ENCODE data around the gene FOXP2. TPM values are rescaled to one million over a fixed set of nuclear protein-coding genes. Genes with fewer than 3 reads are reported as not detected.

The FOXP2 gene
- total and polyA plus RNA-seq, 9 donors: 5.0 to 26.5 (median 15.0) TPM

GRCh38 chr7:114631249-114631822, 216.7 kb downstream of the FOXP2 start:
- no peaks in the 10 kb centered on the region for H3K27me3 ChIP-seq
- no peaks in the 10 kb centered on the region for H3K9me3 ChIP-seq
- no peak for TF ChIP-seq POLR2A (IDR thresholded peaks at IDR 0.05)
- no peak for TF ChIP-seq CTCF (IDR thresholded peaks at IDR 0.05)
- no peak for TF ChIP-seq EP300 (IDR thresholded peaks at IDR 0.05)
- intact Hi-C loops (cut with DNase I): no loop called here
- no peaks in the 10 kb centered on the region for H3K36me3 ChIP-seq
- no peak for DNase-seq
- no peaks in the 10 kb centered on the region for H3K4me1 ChIP-seq (ENCODE audit: insufficient read depth)
- H3K27ac ChIP-seq: no peak overlapping the region
- H3K4me3 ChIP-seq: no peak overlapping the region
- WGBS, 3 donors: 63 to 71% (median 68%) methylated on average over 3 of the region's 3 CpGs

- H3K27ac ChIP-seq: no peak overlapping the region
- DNase-seq: no peak
- no peaks in the 10 kb centered on the region for H3K27me3 ChIP-seq
- H3K36me3 ChIP-seq: no peaks in the 10 kb centered on the region
- H3K4me3 ChIP-seq: no peak overlapping the region
- 92 to 98% (median 96%) methylated on average over 1 of the region's 1 CpG for WGBS, 3 donors
- no peaks in the 10 kb centered on the region for H3K4me1 ChIP-seq (ENCODE audit: insufficient read depth)
- intact Hi-C loops (cut with DNase I): no loop called here
- TF ChIP-seq POLR2A (IDR thresholded peaks at IDR 0.05) (no peak), EP300 (IDR thresholded peaks at IDR 0.05) (no peak)
- H3K9me3 ChIP-seq: no peaks in the 10 kb centered on the region
Measured at GRCh38 chr7:114639451-114639850, 224.8 kb downstream of the FOXP2 start.

GRCh38 chr7:114644455-114644854, 229.8 kb downstream of the FOXP2 start:
- H3K36me3 ChIP-seq: no peaks in the 10 kb centered on the region
- H3K4me1 ChIP-seq (ENCODE audit: insufficient read depth): no peaks in the 10 kb centered on the region
- 84 to 90% (median 85%) methylated on average over 8 of the region's 8 CpGs for WGBS, 3 donors
- no peaks in the 10 kb centered on the region for H3K27me3 ChIP-seq
- no peaks in the 10 kb centered on the region for H3K9me3 ChIP-seq
- H3K4me3 ChIP-seq: no peak overlapping the region
- TF ChIP-seq CTCF (IDR thresholded peaks at IDR 0.05): no peak
- no peak for TF ChIP-seq EP300 (IDR thresholded peaks at IDR 0.05)
- no peak for TF ChIP-seq POLR2A (IDR thresholded peaks at IDR 0.05)
- intact Hi-C loops (cut with DNase I): no loop called here
- no peak for DNase-seq
- no peak overlapping the region for H3K27ac ChIP-seq

- intact Hi-C loops (cut with DNase I): no loop called here
- no peaks in the 10 kb centered on the region for H3K27me3 ChIP-seq
- H3K4me1 ChIP-seq (ENCODE audit: insufficient read depth): no peaks in the 10 kb centered on the region
- H3K36me3 ChIP-seq: no peaks in the 10 kb centered on the region
- H3K4me3 ChIP-seq: no peak overlapping the region
- no peak for DNase-seq
- H3K27ac ChIP-seq: no peak overlapping the region
- no peaks in the 10 kb centered on the region for H3K9me3 ChIP-seq
- TF ChIP-seq EP300 (IDR thresholded peaks at IDR 0.05) (no peak), CTCF (IDR thresholded peaks at IDR 0.05) (no peak), POLR2A (IDR thresholded peaks at IDR 0.05) (no peak)
Measured at GRCh38 chr7:114645451-114645850, 230.8 kb downstream of the FOXP2 start.

GRCh38 chr7:114647518-114647917, 232.9 kb downstream of the FOXP2 start:
- H3K4me1 ChIP-seq (ENCODE audit: insufficient read depth): no peaks in the 10 kb centered on the region

More at GRCh38 chr7:114647518-114647917, 232.9 kb downstream of the FOXP2 start:
- no peaks in the 10 kb centered on the region for H3K9me3 ChIP-seq
- intact Hi-C loops (cut with DNase I): no loop called here
- no peaks in the 10 kb centered on the region for H3K36me3 ChIP-seq
- no peak for TF ChIP-seq POLR2A (IDR thresholded peaks at IDR 0.05)
- H3K27ac ChIP-seq: no peak overlapping the region
- no peak for DNase-seq
- no peak overlapping the region for H3K4me3 ChIP-seq
- H3K27me3 ChIP-seq: no peaks in the 10 kb centered on the region

Measured in ovary (tissue), 9 donors.